Gastroesophageal sphincter (tissue), 4 donors: ENCODE data around the gene ETFDH. TPM values are rescaled to one million over a fixed set of nuclear protein-coding genes. Genes with fewer than 3 reads are reported as not detected.
A peak's percentile ranks its signal among the peaks of the same experiment; 100 is the strongest.
"Not testable (repeated sequence)": the region's sequence is repeated elsewhere in the genome, so short reads cannot be mapped to it uniquely, and the experiment has no call there.

Source experiments
- ATAC-seq: fragments of 150-250 bp; one replicate; pipeline ENCODE4 v1.9.1; 2016; ENCODE audit warnings: mild to moderate bottlenecking, moderate library complexity
- H3K27ac ChIP-seq, 4 donors: fragments of 200-600 bp; sonication (generic) in 3 of 4; 1 replicate in 3 of 4; 2 replicates in 1 of 4; pipeline ENCODE4 v1.5.1; 2016 to 2019
- H3K27me3 ChIP-seq: fragments of 200-600 bp; sonication (generic); one replicate; pipeline ENCODE4 v1.5.1; 2019
- H3K36me3 ChIP-seq, 2 donors: fragments of 200-600 bp; sonication (generic); one replicate each; pipeline ENCODE4 v1.5.1; 2019; ENCODE audit warnings: control low read depth in 1 of 2
- H3K4me1 ChIP-seq, 3 donors: fragments of 200-600 bp; sonication (generic); 1 replicate in 2 of 3; 2 replicates in 1 of 3; pipeline ENCODE4 v1.5.1; 2016 to 2019; ENCODE audit warnings: control low read depth in 2 of 3
- H3K4me3 ChIP-seq, 2 donors: fragments of 200-600 bp; sonication (generic); one replicate each; pipeline ENCODE4 v1.5.1; 2019; ENCODE audit warnings: mild to moderate bottlenecking in 1 of 2, moderate library complexity in 1 of 2
- H3K9me3 ChIP-seq, 3 donors: fragments of 200-600 bp; sonication (generic); one replicate each; pipeline ENCODE4 v1.5.1; 2017 to 2019; ENCODE audit warnings: control low read depth in 2 of 3
- CTCF ChIP-seq, 4 experiments: fragments of 200-600 bp in 2 of 4; fragments of 450-650 bp in 2 of 4; sonication (generic) in 1 of 4; IDR thresholded peaks; one replicate each; pipeline ENCODE4 v1.5.1; 2017 to 2019; ENCODE audit warnings: antibody characterized with exemption in 4 of 4, mild to moderate bottlenecking in 2 of 4, moderate library complexity in 2 of 4
- EP300 ChIP-seq: sonication (generic); formaldehyde crosslinking; IDR thresholded peaks from one replicate; pipeline ENCODE4 v1.6.1; 2017; ENCODE audit warnings: antibody characterized with exemption, mild to moderate bottlenecking
- POLR2A ChIP-seq, 2 donors: fragments of 450-650 bp; IDR thresholded peaks; one replicate each; pipeline ENCODE4 v1.6.1; 2017; ENCODE audit warnings: antibody characterized with exemption in 2 of 2, mild to moderate bottlenecking in 2 of 2, moderate library complexity in 1 of 2
- POLR2AphosphoS5 ChIP-seq: sonication (generic); formaldehyde crosslinking; IDR thresholded peaks from one replicate; pipeline ENCODE4 v1.6.1; 2017; ENCODE audit warnings: antibody characterized with exemption
- WGBS, 2 donors: methylation state at CpG; one replicate each; pipeline ENCODE4 v1.1.5; 2018; ENCODE audit warnings: low coverage in 1 of 2; 5-methylcytosine and 5-hydroxymethylcytosine counted together
- total RNA-seq, 4 donors: library from RNA; depleted of rRNA; stranded (reverse); fragments of >200 nt; gene quantifications; one replicate each; pipeline ENCODE4 v1.1.0, GENCODE V29; 2016

Gene ETFDH
- total RNA-seq, 4 donors from 2014 or later, result 32.0 to 46.7 (median 38.9) TPM

GRCh38 chr4:158657291-158657690 lies 14.8 kb upstream of the ETFDH start:
- Histone ChIP-seq H3K9me3 (no peaks in the 10 kb centered on the region), H3K27me3 (peaks cover 3% of the 10 kb centered on the region), H3K4me1 (no peaks in the 10 kb centered on the region), H3K27ac (no peak overlapping the region), H3K4me3 (no peak overlapping the region), H3K36me3 (no peaks in the 10 kb centered on the region)
- no peak for ATAC-seq
- WGBS, 2 donors, result 80 to 100% methylated on average over 1 to 2 of the region's 11 CpGs
- TF ChIP-seq POLR2A (IDR thresholded peaks at IDR 0.05) (no peak), EP300 (no peak), CTCF (IDR thresholded peaks at IDR 0.05) (no peak), POLR2AphosphoS5 (no peak)

DNA sequence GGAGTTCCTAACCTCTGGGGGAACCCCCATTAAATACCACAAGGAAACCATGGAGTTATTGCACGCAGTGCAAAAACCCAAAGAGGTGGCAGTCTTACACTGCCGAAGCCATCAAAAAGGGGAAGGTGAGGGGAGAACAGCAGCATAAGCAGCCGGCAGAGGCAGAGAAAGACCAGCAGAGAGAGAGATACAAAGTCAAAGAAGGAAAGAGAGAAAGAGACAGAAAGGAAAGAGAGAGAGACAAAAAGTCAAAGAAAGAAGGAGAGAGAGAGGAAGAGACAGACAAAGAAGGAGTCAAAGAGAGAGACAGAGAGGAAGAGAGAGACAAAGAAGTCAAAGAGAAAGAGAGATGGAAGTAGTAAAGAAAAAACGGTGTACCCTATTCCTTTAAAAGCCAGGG lies 8.8 kb upstream of the ETFDH start:
- ATAC-seq, H3K4me1 ChIP-seq, H3K36me3 ChIP-seq, H3K27me3 ChIP-seq, H3K27ac ChIP-seq, H3K4me3 ChIP-seq, H3K9me3 ChIP-seq: not testable (repeated sequence)
- 45 to 57% methylated on average over 3 to 4 of the region's 4 CpGs for WGBS, 2 donors

DNA sequence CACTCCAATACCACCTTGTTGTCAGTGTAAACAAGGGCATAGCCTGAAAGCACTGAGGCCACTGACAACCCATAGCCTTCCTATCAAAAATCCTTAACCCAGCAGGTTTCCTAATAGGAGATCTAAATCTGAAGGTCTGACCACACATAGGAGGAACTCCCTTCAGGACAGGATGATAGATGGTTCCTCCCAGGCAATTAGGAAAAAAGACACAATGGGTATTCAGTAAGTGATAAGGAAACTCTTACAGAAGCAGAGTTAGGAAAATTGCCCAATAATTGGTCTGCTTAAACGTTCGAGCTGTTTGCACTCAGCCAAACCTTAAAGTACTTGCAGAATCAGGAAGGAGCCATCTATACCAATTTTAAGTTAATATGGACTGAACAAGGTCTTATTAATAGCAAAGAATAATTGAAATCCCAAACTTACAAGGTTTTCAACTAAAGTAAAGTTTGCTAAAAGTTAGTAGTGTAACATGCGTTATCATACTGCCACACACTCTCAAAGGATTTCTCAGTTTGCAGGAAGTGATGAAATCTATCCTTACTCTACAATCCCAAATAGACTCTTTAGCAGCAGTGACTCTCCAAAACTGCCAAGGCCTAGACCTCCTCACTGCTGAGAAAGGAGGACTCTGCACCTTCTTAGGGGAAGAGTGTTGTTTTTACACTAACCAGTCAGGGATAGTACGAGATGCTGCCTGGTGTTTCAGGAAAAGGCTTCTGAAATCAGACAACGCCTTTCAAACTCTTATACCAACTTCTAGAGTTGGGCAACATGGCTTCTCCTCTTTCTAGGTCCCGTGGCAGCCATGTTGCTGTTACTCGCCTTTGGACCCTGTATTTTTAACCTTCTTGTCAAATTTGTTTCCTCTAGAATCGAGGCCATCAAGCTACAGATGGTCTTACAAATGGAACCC lies 8.1 kb upstream of the ETFDH start:
- not testable (repeated sequence) for H3K27ac ChIP-seq, H3K36me3 ChIP-seq, H3K4me3 ChIP-seq, H3K27me3 ChIP-seq, ATAC-seq, H3K4me1 ChIP-seq, H3K9me3 ChIP-seq
- 74% methylated on average over 6 to 7 of the region's 8 CpGs for WGBS, 2 donors

- no peaks in the 10 kb centered on the region for H3K27me3 ChIP-seq
- no peak overlapping the region for H3K27ac ChIP-seq
- no peaks in the 10 kb centered on the region for H3K4me1 ChIP-seq
- no peaks in the 10 kb centered on the region for H3K36me3 ChIP-seq
- no peak overlapping the region for H3K4me3 ChIP-seq
- no peak for ATAC-seq
- no peak for TF ChIP-seq CTCF (IDR thresholded peaks at IDR 0.05)
- TF ChIP-seq POLR2A (IDR thresholded peaks at IDR 0.05), result no peak
- TF ChIP-seq EP300, result no peak
- no peak for TF ChIP-seq POLR2AphosphoS5
- WGBS, 2 donors, result 100% methylated on average over 1 of the region's 18 CpGs; no CpG with 5 or more reads in 1 of the 2 donors
- H3K9me3 ChIP-seq, result no peaks in the 10 kb centered on the region
Observed at GRCh38 chr4:158664806-158665205, 7.3 kb upstream of the ETFDH start.

DNA sequence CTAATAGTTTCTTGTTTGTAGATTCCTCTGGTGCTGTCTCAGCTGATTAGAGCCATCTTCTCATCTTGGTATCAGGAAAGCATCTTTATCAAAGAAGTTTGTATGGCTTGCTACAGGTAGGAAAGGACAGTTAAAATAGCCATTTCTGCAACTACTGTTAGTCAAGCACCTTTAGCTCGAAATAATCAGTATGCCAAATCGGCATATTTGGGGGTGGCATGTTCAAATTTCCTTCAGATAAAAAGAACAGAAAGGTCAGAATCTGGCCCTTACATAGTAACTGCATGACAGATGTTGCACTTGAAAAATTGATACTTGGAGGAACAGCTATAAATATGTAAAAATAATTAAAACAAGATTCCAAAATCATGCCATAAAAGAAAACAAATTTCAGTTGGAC lies 5.2 kb upstream of the ETFDH start:
- no peaks in the 10 kb centered on the region for H3K36me3 ChIP-seq
- H3K27ac ChIP-seq, result no peak overlapping the region
- no peaks in the 10 kb centered on the region for H3K27me3 ChIP-seq
- ATAC-seq, result no peak
- WGBS, 2 donors, result 94 to 100% methylated on average over 1 to 2 of the region's 2 CpGs
- TF ChIP-seq POLR2A (IDR thresholded peaks at IDR 0.05) (no peak), CTCF (IDR thresholded peaks at IDR 0.05) (no peak), EP300 (no peak), POLR2AphosphoS5 (no peak)
- H3K9me3 ChIP-seq, result no peaks in the 10 kb centered on the region
- H3K4me1 ChIP-seq, result peaks cover 0 to 14% (median 6%) of the 10 kb centered on the region in 3 donors
- no peak overlapping the region for H3K4me3 ChIP-seq

DNA sequence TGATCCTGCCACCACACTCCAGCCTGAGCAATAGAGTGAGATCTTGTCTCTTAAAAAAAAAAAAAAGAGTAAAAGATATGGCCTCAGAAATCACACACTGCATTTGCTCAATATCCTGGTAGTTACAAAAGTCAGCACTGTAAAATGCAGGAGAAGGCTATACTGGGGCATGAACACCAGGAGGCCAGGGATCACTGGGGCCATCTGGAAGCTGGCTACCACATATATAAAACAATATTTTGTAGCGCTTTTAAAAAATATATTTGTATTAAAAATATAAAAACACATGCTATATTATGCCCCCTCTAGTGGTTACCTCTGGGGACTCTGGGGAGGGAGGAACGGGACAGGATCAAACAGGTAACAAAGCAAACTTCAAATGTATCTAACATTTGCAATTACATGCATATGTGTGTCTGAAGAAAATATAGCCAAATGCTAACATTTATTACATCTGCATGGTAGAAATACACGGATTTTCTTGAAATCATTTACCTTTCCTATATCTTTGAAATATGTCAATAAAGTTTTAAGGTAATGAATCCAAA lies 4.4 kb upstream of the ETFDH start:
- no peak for ATAC-seq
- H3K36me3 ChIP-seq, result no peaks in the 10 kb centered on the region
- WGBS, 2 donors, result 79 to 81% methylated on average over 3 of the region's 3 CpGs

More for the DNA sequence above, 4.4 kb upstream of the ETFDH start:
- TF ChIP-seq EP300 (no peak), CTCF (IDR thresholded peaks at IDR 0.05) (peak in 3 of 4 experiments; percentile 13 to 38 (median 16))
- H3K27ac ChIP-seq, result no peak overlapping the region
- peaks cover 0 to 17% (median 6%) of the 10 kb centered on the region in 3 donors for H3K4me1 ChIP-seq
- H3K27me3 ChIP-seq, result no peaks in the 10 kb centered on the region
- no peak overlapping the region for H3K4me3 ChIP-seq
- no peaks in the 10 kb centered on the region for H3K9me3 ChIP-seq
